ENCODE measurements around the gene HELZ. TPM values are rescaled to one million over a fixed set of nuclear protein-coding genes. Genes with fewer than 3 reads are reported as not detected.

Gene HELZ
- total RNA-seq, 1 donor from 2014 or later: 65.8 TPM

Other genes with a start within 250 kb of the HELZ start
- gene CACNG1, start 200.6 kb downstream of the HELZ start, total RNA-seq: not detected in 2 replicates
- gene PSMD12, start 121.4 kb upstream of the HELZ start, total RNA-seq: 87.4 TPM in 2 replicates
- 17.7 and 18.3 TPM in 2 replicates for gene PITPNC1, start 132.1 kb upstream of the HELZ start, total RNA-seq

Data from activated T-helper 1 cell treated with anti-CD3 and anti-CD28 coated beads, Interleukin-12 subunit alpha, Interleukin-12 subunit beta, Interleukin-2, Interleukin-4 antibody, amounts not matched to agents 30 ng/mL and 10 ng/mL and 1 ng/mL, durations not matched to agents 14 hours and 24 hours and 36 hours (primary cell).